ENCODE results near the gene SOAT2. TPM values are rescaled to one million over a fixed set of nuclear protein-coding genes. Genes with fewer than 3 reads are reported as not detected.
A peak's percentile ranks its signal among the peaks of the same experiment; 100 is the strongest.

SOAT2 gene
- total RNA-seq, 4 donors from 2014 or later = not detected

- H3K27me3 ChIP-seq = no peaks in the 10 kb centered on the region
- WGBS = 85% methylated on average over 6 of the region's 7 CpGs
- peaks cover 81% of the 10 kb centered on the region for H3K4me1 ChIP-seq
- no peak for TF ChIP-seq EP300 (IDR thresholded peaks at IDR 0.05)
- no peak for TF ChIP-seq CTCF (IDR thresholded peaks at IDR 0.05)
- peak in 1 of 2 donors; percentile 26 for DNase-seq (ENCODE audit: low spot score in 2 of 2)
- no peak overlapping the region for H3K27ac ChIP-seq
- no peaks in the 10 kb centered on the region for H3K9me3 ChIP-seq
- H3K4me3 ChIP-seq = no peak overlapping the region
- H3K36me3 ChIP-seq = peaks cover 53% of the 10 kb centered on the region
Observed at GRCh38 chr12:53067074-53067992, 36.0 kb upstream of the SOAT2 start.

- H3K36me3 ChIP-seq = peaks cover 47% of the 10 kb centered on the region
- no peak for TF ChIP-seq POLR2AphosphoS5 (IDR thresholded peaks at IDR 0.05)
- peak overlapping the region; percentile 78 for H3K27ac ChIP-seq
- H3K4me1 ChIP-seq = peaks cover 81% of the 10 kb centered on the region
- WGBS = 82% methylated on average over 13 of the region's 13 CpGs
- H3K27me3 ChIP-seq = no peaks in the 10 kb centered on the region
- H3K4me3 ChIP-seq = no peak overlapping the region
- peak in 1 of 2 donors; percentile 59 for DNase-seq (ENCODE audit: low spot score in 2 of 2)
- H3K9me3 ChIP-seq = no peaks in the 10 kb centered on the region
Observed at GRCh38 chr12:53067993-53068770, 35.1 kb upstream of the SOAT2 start.

DNA sequence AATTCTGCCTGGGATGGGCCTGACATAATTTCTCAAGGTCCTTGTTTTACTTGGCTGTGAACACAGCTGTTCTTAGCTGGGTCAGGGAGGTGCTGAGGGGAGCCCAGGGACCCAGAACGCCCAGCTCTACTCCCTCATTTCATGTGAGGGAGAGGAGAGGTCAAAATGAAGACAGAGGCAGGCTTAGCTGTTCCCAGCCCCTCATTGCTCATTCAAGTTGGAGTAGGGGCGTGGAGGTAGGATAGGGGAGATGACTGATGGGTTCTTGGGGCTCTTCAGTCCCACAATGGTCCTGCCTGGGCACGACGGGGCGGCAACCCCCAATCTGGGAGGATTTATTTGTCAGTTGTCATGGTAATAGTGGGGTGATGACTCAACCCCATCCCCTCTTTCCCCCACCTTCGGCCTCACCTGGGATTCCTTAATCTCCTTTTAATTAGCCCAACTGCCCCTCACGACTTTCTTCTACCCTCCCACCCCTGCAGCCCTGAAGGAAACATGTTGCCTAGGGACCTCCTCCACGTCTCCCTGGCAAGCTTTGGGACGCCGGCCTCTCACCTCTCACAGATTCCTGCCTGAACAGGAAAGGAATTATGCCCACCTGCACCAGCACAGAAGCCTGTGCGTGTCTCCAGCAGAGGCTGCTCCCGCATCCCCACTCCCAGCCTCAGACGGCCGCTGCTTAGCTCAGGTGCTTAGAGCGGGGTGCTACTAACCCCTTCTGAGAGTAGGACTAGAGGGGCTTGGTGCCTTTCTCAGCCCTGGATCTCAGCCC lies 34.3 kb upstream of the SOAT2 start:
- peak overlapping the region; percentile 78 for H3K27ac ChIP-seq
- no peaks in the 10 kb centered on the region for H3K27me3 ChIP-seq
- no peak overlapping the region for H3K4me3 ChIP-seq
- WGBS = 80% methylated on average over 13 of the region's 15 CpGs
- H3K36me3 ChIP-seq = peaks cover 43% of the 10 kb centered on the region
- H3K4me1 ChIP-seq = peaks cover 80% of the 10 kb centered on the region
- no peaks in the 10 kb centered on the region for H3K9me3 ChIP-seq
- TF ChIP-seq EP300 (IDR thresholded peaks at IDR 0.05) = no peak
- no peak for TF ChIP-seq CTCF (IDR thresholded peaks at IDR 0.05)
- no peak for TF ChIP-seq POLR2A (IDR thresholded peaks at IDR 0.05)
- no peak for TF ChIP-seq POLR2AphosphoS5 (IDR thresholded peaks at IDR 0.05)
- DNase-seq (ENCODE audit: low spot score in 2 of 2) = peak in 1 of 2 donors; percentile 71

DNA sequence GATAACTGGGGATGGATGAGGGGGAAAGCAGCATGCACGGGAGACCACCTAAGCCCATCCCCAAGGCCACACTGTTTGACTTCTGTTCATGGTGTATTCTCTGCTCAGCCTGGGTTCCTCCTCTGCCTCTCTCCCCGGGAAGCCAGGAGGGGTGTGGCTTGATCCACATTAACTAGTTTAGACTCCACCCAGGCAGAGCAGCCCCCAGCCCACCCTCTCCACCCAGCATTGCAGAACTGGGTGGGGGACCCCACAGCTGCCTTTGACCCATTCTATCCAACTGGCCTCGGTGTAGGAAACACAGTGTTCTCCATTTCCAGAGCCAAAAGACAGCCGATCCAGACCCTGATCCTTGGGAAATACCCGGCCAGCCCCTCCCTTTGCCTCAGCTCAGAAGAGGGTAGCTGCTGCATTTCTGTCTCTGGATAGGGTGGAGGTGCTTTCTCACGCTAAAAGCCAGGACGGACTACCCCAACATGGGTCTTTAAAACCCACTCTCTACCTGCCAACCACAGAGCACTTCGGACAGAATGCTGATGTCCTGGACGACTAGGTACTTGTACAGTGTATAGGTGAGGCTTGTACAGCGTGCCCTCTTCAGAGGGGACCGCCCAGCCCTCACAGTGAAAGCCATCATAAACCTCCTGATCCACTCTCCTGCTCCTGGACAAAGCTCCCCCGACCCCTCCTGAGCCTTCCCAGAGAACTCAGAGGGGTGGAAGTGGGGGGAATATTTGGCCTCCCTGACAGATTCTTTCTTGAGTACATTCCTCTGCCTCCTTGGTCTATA lies 33.5 kb upstream of the SOAT2 start:
- Histone ChIP-seq H3K27ac (peak overlapping the region; percentile 78), H3K36me3 (peaks cover 44% of the 10 kb centered on the region), H3K4me3 (no peak overlapping the region), H3K27me3 (no peaks in the 10 kb centered on the region), H3K4me1 (peaks cover 78% of the 10 kb centered on the region), H3K9me3 (no peaks in the 10 kb centered on the region)
- WGBS = 62% methylated on average over 11 of the region's 12 CpGs
- TF ChIP-seq CTCF (IDR thresholded peaks at IDR 0.05) (no peak), EP300 (IDR thresholded peaks at IDR 0.05) (no peak), POLR2A (IDR thresholded peaks at IDR 0.05) (no peak), POLR2AphosphoS5 (IDR thresholded peaks at IDR 0.05) (no peak)
- DNase-seq (ENCODE audit: low spot score in 2 of 2) = peak in 1 of 2 donors; percentile 84

Measured in suprapubic skin (tissue), 4 donors.